ENCODE data around the gene ARSB.
"Not testable (repeated sequence)": the region's sequence is repeated elsewhere in the genome, so short reads cannot be mapped to it uniquely, and the experiment has no call there.

The ARSB gene

GRCh38 chr5:78993165-78993564, 8.1 kb upstream of the ARSB start:
- DNase-seq, result no peak

GRCh38 chr5:78992146-78992545, 7.0 kb upstream of the ARSB start:
- DNase-seq, result no peak

DNA sequence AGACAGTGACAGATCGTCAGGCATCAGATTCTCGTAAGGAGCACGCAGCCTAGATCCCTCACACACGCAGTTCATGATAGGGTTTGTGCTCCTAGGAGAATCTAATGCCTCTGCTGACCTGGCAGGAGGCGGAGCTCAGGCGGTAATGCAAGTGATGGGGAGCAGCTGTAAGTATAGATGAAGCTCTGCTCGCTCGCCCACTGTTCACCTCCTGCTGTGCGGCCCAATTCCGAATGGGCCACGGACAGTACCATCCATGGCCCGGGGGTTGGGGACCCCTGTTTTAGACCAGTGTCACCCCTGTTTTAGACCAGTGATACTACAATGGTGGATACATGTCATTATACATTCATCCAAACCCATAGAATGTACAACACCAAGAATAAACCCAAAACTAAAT, 4.0 kb upstream of the ARSB start:
- DNase-seq, result no peak

DNA sequence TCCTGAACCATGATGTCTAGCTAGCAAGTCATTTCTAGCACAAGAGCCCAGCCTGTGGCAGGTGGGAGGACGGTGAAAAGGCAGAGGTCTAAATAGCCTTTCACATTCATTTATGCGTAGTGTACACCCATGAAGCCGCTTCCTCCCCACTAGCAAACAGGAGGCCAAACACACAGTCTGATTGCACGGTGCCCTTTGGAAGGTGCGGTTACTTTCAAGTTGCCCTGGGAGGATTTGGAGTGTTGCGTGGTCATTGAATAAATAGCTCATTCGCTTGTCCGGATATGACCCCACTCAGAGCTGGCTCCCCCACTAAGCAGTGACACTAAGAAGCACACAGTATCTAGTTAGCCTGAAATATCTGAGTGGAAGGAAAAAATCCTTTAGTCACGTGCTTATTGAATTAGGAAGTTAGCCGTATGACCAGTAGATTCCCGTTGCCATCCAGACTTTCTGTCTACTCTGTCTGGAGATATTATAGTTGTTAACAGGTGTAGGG, 664 bp upstream of the ARSB start:
- DNase-seq, result peak; percentile 56

DNA sequence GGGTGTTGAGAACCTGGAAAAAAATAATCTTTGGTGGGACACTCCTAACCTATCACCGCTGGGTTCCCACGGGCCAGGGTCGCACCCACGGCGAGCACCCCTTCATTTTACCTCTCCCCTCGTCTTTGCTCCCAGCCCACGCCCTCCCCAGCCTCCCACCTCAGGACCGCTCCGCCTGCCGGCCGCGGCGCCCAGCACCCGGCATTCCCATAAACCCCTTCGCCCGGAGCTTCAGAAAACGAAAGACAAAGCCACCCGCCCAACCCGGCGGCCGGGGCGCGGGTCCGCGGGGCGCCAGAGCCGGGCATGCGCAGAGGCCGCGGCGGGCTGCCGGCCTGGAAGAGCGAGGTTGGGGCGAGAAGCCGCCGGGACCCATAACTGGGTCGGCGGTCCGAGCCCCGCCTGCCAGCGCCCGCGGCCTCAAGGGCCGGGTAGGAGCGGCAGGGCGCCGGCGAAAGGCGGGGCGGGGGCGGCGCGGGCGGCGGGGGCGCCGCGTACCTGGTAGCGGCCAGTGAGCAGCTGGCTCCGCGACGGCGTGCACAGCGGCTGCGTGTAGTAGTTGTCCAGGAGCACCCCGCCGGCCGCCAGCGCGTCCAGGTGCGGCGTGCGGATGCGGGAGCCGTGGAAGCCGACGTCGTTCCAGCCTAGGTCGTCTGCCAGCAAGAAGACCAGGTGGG, 533 bp downstream of the ARSB start:
- DNase-seq, result peak; percentile 83

- DNase-seq, result peak; percentile 40
These were observed 1.3 kb downstream of the ARSB start for GRCh38 chr5:78983601-78984438.

GRCh38 chr5:78983194-78983593, 1.9 kb downstream of the ARSB start:
- DNase-seq, result not testable (repeated sequence)

DNA sequence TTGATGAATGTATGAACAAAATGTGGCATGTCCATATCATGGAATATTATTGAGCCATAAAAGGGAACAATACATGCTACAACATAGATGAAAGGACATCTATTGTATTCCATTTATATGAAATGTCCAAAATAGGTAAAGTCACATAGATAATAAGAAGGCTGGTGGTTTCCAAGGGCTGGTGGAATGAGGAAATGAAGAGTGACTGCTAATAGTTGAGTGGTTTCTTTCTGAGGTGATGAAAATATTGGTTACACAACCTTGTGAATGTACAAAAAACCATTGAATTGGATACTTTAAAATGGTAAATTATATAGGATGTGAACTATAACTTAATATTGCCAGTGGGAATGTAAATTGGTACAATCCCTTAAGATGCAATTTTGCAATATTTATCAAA, 5.2 kb downstream of the ARSB start:
- no peak for DNase-seq

DNA sequence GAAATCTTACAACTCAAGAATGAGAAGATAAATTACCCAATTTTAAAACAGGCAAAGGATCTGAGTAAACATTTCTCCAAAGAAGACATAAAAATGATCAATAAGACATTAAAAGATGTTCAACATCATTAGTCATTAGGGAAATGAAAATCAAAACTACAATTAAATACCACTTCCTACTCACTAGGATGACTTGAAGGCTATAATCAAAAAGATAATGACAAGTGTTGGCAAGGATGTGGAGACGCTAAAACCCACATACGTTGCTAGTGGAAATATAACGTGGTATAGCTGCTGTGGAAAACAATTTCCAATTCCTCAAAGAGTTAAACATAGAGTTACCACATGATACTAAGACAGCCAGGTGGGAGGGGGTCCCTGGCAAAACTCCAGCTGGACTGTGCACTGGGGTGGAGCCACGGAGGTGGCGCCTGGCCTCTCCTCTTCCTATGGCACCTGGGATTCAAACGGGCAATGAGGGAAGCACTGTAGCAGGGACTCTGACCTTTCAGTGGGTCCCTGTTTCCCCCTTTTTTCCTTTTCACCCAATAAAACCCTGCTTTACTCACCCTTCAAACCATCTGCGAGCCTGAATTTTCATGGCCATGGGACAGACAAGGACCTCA, 5.9 kb downstream of the ARSB start:
- DNase-seq, result no peak

GRCh38 chr5:78975035-78975434, 10.1 kb downstream of the ARSB start:
- DNase-seq, result no peak

GRCh38 chr5:78974601-78975000, 10.5 kb downstream of the ARSB start:
- DNase-seq, result no peak

DNA sequence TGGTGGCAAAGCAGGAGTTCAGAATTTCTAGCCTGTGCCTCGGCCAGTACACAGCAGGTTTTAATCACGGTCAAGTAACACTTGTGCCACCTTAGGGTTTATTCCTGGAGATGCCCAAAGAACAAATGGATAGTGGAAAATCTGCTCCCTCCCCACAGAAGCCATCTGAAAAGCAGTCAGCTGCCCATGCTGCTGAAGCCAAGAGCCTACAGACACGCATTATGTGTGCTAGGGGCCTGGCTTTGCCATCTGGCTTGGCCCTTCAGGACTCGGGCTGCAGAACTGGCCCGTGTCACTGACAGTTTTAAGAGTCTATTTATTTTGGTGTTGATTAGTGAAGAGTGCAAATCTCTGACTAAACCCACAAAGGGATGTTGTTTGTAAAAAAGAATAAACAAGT, 11.1 kb downstream of the ARSB start:
- no peak for DNase-seq

GRCh38 chr5:78972654-78973428, 12.3 kb downstream of the ARSB start:
- DNase-seq, result peak; percentile 21

GRCh38 chr5:78971998-78972397, 13.1 kb downstream of the ARSB start:
- no peak for DNase-seq

DNA sequence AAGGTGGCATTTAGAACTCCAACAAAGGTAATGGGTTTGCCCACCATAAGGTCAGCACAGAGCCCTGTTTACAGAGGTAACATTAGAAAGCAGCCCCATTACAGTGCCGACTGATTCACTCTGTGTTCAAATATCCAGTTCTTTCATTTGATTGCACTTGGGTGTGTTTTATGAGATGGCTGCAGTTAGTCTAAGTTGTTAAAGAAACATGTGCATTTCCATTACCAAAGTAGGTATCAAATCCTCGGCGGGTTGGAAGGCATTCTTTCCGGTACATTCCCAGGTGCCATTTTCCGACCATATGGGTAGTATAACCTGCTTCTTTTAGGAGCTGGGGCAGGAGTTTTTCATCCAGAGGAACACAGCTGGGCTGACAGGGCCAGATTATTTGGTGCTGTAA, 16.3 kb downstream of the ARSB start:
- no peak for DNase-seq

- peak; percentile 26 for DNase-seq
These were observed 20.2 kb downstream of the ARSB start for GRCh38 chr5:78964889-78965288.

- DNase-seq, result no peak
These were observed 23.4 kb downstream of the ARSB start for GRCh38 chr5:78961743-78962142.

DNA sequence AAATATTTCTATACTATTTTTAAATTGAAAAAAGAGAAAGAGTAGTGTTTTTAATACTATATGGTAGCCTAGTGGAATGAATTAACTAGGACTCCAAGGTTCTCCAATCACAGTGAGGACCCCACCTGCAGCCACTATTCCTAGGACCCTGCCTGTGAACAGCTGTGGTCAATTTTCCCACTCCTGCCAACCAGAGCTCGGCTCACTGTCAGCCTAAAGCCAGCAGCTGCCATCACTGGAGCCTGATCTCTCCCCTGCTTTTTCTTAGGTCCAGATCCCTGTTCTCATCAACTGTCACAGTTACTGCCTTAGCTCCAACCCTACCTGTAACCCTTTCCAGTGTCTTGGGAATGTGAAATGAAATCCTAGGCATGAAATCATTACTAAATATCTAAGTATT, 25.3 kb downstream of the ARSB start:
- no peak for DNase-seq

- no peak for DNase-seq
These were observed 26.3 kb downstream of the ARSB start for GRCh38 chr5:78958672-78959445.

DNA sequence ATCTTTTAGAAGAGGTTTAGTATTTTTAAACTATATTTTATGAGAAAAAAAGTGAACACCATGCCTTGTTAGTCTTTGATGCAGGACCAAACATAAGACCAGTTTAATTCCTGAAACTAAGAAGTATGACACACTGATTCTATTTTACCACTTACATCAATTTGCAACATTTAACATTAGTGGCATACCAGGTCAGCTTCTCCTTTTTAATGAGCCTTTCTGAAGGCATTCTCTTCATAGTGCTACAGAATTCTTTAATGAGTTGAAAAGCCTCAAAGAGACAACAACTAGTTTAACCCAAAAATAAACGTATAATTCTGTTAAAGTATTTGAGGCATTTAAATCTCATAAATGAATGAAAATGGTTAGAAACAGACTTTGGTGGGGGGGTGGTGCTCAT, 28.2 kb downstream of the ARSB start:
- no peak for DNase-seq

- no peak for DNase-seq
These were observed 31.9 kb downstream of the ARSB start for GRCh38 chr5:78953092-78953800.

GRCh38 chr5:78930721-78931120, 54.4 kb downstream of the ARSB start:
- DNase-seq, result no peak

Data from NCI-H748 treated with DMSO at 0.1 percent for 48 hours (cell line).